Measurements from ENCODE around the gene SYK. TPM values are rescaled to one million over a fixed set of nuclear protein-coding genes. Genes with fewer than 3 reads are reported as not detected.

The SYK gene
- total and polyA plus RNA-seq, 7 experiments from 2014 or later, result 0.26 to 71.6 (median 2.1) TPM

DNA sequence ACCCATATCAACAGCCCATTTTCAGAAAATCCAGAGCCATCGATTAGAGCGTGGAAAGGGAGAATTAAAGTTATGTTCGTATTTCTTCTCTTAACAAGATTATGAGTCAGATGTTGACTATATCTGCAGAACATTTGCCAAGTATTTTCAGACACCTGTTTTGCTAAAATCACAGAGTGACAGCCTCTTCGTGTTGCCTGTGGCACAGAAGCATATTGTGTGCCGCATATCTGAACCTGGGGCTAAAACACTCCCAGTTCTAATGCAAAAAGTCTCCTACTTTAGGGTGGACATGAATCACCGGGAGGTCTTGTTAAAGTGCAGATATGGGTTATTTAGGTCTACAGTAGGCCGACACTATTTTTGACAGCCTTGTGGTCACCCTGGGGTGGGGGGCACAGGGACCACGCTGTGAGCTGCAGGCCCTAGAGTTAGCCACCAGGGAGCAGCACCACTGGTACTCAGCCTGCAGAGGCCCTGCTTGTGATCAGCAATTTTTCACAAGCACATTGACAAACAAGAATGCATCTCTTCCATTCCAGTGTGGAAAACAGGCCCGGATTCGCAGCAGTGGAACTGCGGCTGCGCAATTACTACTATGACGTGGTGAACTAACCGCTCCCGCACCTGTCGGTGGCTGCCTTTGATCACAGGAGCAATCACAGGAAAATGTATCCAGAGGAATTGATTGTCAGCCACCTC is 93.5 kb downstream of the SYK start:
- POLR2A ChIA-PET, result no interaction called here
- no peak overlapping the region for H3K4me3 ChIP-seq (ENCODE audit: low read length)
- no peak overlapping the region for H3K27ac Mint-ChIP-seq
- ATAC-seq (no peak), DNase-seq (no peak)
- no peaks in the 10 kb centered on the region for H3K9me3 ChIP-seq (ENCODE audit: control insufficient read depth in 2 of 3, low read length in 3 of 3)
- no peak overlapping the region for H3K4me3 Mint-ChIP-seq
- no peaks in the 10 kb centered on the region for H3K36me3 ChIP-seq (ENCODE audit: control insufficient read depth in 2 of 3, insufficient read depth in 3 of 3, low read length in 3 of 3)
- no peak overlapping the region for H3K27ac ChIP-seq (ENCODE audit: low read depth, low read length)
- no peaks in the 10 kb centered on the region for H3K4me1 Mint-ChIP-seq
- no peaks in the 10 kb centered on the region for H3K9me3 Mint-ChIP-seq
- no peaks in the 10 kb centered on the region for H3K27me3 ChIP-seq (ENCODE audit: control insufficient read depth in 2 of 2, insufficient read depth in 2 of 2, low read length in 2 of 2)
- no peaks in the 10 kb centered on the region for H3K36me3 Mint-ChIP-seq
- CTCF ChIA-PET, result no interaction called here
- H3K4me1 ChIP-seq (ENCODE audit: control insufficient read depth in 2 of 2, insufficient read depth in 2 of 2, low read length in 2 of 2), result no peaks in the 10 kb centered on the region
- H3K27me3 Mint-ChIP-seq, result peaks cover 0 to 3% (median 1%) of the 10 kb centered on the region in 5 donors
- intact Hi-C loops (cut with micrococcal nuclease), result no loop called here

DNA sequence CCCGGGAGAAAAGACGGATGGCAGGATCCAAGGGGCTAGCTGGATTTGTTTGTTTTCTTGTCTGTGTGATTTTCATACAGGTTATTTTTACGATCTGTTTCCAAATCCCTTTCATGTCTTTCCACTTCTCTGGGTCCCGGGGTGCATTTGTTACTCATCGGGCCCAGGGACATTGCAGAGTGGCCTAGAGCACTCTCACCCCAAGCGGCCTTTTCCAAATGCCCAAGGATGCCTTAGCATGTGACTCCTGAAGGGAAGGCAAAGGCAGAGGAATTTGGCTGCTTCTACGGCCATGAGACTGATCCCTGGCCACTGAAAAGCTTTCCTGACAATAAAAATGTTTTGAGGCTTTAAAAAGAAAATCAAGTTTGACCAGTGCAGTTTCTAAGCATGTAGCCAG is 94.2 kb downstream of the SYK start:
- no peaks in the 10 kb centered on the region for H3K36me3 ChIP-seq (ENCODE audit: control insufficient read depth in 2 of 3, insufficient read depth in 3 of 3, low read length in 3 of 3)
- H3K4me3 ChIP-seq (ENCODE audit: low read length), result no peak overlapping the region
- H3K9me3 ChIP-seq (ENCODE audit: control insufficient read depth in 2 of 3, low read length in 3 of 3), result no peaks in the 10 kb centered on the region
- H3K27ac Mint-ChIP-seq, result no peak overlapping the region
- no peaks in the 10 kb centered on the region for H3K9me3 Mint-ChIP-seq
- H3K36me3 Mint-ChIP-seq, result no peaks in the 10 kb centered on the region
- intact Hi-C loops (cut with micrococcal nuclease), result no loop called here
- no peak for DNase-seq
- ATAC-seq, result no peak
- no peak overlapping the region for H3K27ac ChIP-seq (ENCODE audit: low read depth, low read length)
- ChIA-PET CTCF (no interaction called here), POLR2A (no interaction called here)
- no peak overlapping the region for H3K4me3 Mint-ChIP-seq
- no peaks in the 10 kb centered on the region for H3K4me1 Mint-ChIP-seq
- no peaks in the 10 kb centered on the region for H3K4me1 ChIP-seq (ENCODE audit: control insufficient read depth in 2 of 2, insufficient read depth in 2 of 2, low read length in 2 of 2)
- H3K27me3 ChIP-seq (ENCODE audit: control insufficient read depth in 2 of 2, insufficient read depth in 2 of 2, low read length in 2 of 2), result no peaks in the 10 kb centered on the region
- H3K27me3 Mint-ChIP-seq, result peaks cover 0 to 3% (median 0%) of the 10 kb centered on the region in 5 donors

DNA sequence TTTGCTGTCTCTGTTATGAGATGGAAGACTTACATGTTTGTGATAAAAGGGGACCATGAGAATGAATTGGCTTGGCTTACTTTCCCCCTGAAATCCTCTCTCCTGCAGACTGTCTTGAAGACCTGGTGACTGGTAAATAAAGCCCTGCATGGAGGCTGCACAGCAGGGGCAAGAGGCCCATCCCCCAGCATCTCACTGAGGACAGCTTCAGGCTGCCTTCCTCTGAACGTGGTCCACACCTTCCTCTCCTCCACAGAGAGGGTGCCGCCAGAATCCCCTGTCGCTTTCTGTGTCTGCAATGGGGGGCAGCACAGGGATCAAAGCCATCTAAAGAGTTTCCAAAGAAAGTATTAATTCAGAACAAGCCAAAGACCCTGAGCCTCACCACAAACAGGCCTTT is 94.6 kb downstream of the SYK start:
- intact Hi-C loops (cut with micrococcal nuclease), result no loop called here
- Mint-ChIP-seq H3K4me3 (no peak overlapping the region), H3K9me3 (no peaks in the 10 kb centered on the region), H3K36me3 (no peaks in the 10 kb centered on the region), H3K27ac (no peak overlapping the region), H3K4me1 (no peaks in the 10 kb centered on the region), H3K27me3 (peaks cover 0 to 3% (median 0%) of the 10 kb centered on the region in 5 donors)
- Histone ChIP-seq H3K27ac (ENCODE audit: low read depth, low read length) (no peak overlapping the region), H3K36me3 (ENCODE audit: control insufficient read depth in 2 of 3, insufficient read depth in 3 of 3, low read length in 3 of 3) (no peaks in the 10 kb centered on the region), H3K27me3 (ENCODE audit: control insufficient read depth in 2 of 2, insufficient read depth in 2 of 2, low read length in 2 of 2) (no peaks in the 10 kb centered on the region), H3K4me1 (ENCODE audit: control insufficient read depth in 2 of 2, insufficient read depth in 2 of 2, low read length in 2 of 2) (no peaks in the 10 kb centered on the region), H3K4me3 (ENCODE audit: low read length) (no peak overlapping the region), H3K9me3 (ENCODE audit: control insufficient read depth in 2 of 3, low read length in 3 of 3) (no peaks in the 10 kb centered on the region)
- ATAC-seq, result no peak
- ChIA-PET CTCF (no interaction called here), POLR2A (no interaction called here)
- no peak for DNase-seq

DNA sequence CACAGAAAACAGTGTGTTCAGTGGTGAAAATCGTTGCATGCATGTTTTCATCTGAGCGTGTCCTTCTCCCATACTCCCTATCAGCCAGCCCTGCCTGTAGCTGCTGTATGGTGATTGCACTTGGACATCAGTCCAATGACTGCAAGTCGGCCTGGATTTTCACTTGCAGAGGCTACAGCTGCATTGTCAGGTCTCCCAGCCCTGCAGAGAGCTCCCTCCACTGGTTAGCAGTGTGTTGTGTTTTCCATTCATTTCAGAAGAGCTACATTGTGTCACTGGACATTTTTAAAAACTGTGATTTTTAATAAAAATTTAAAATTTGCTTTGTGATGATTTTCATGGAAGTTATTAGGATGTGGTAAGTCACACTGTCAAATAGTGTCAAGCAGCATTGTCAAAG is 96.6 kb downstream of the SYK start:
- H3K27me3 ChIP-seq (ENCODE audit: control insufficient read depth in 2 of 2, insufficient read depth in 2 of 2, low read length in 2 of 2), result no peaks in the 10 kb centered on the region
- no peak overlapping the region for H3K27ac ChIP-seq (ENCODE audit: low read depth, low read length)
- no peaks in the 10 kb centered on the region for H3K36me3 ChIP-seq (ENCODE audit: control insufficient read depth in 2 of 3, insufficient read depth in 3 of 3, low read length in 3 of 3)
- H3K9me3 ChIP-seq (ENCODE audit: control insufficient read depth in 2 of 3, low read length in 3 of 3), result no peaks in the 10 kb centered on the region
- Mint-ChIP-seq H3K4me3 (no peak overlapping the region), H3K27ac (no peak overlapping the region), H3K9me3 (peaks cover 0 to 4% (median 0%) of the 10 kb centered on the region in 11 donors), H3K27me3 (peaks cover 0 to 3% (median 0%) of the 10 kb centered on the region in 5 donors), H3K4me1 (peaks cover 0 to 2% (median 0%) of the 10 kb centered on the region in 7 donors), H3K36me3 (no peaks in the 10 kb centered on the region)
- H3K4me1 ChIP-seq (ENCODE audit: control insufficient read depth in 2 of 2, insufficient read depth in 2 of 2, low read length in 2 of 2), result no peaks in the 10 kb centered on the region
- DNase-seq (no peak), ATAC-seq (no peak)
- CTCF ChIA-PET, result interaction anchor here (1.2 kb wide), 1 partner anchor 17 kb away, joined by 7 read pairs; no protein-coding TSS in a partner anchor
- intact Hi-C loops (cut with micrococcal nuclease), result no loop called here
- POLR2A ChIA-PET, result no interaction called here
- no peak overlapping the region for H3K4me3 ChIP-seq (ENCODE audit: low read length)

DNA sequence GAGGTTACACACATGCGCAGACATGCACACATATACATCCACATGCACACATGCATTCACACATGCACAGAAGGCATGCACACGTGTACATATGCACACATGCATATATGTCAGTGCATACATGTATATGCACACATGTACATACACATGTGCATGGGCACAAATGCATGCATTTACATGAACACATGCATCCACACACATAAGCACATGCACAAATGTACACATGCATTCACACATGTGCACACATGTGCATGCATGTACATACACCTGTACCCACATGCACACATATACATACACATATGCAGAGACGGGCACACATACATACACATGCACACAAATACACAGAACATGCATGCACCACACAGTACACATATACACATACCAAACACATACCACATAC is 97.7 kb downstream of the SYK start:
- CTCF ChIA-PET, result interaction anchor here (1.0 kb wide), 1 partner anchor 527 kb away, joined by 3 read pairs; no protein-coding TSS in a partner anchor
- Mint-ChIP-seq H3K27me3 (peaks cover 0 to 3% (median 0%) of the 10 kb centered on the region in 5 donors), H3K9me3 (peaks cover 0 to 7% (median 0%) of the 10 kb centered on the region in 11 donors), H3K4me3 (no peak overlapping the region), H3K27ac (no peak overlapping the region), H3K36me3 (no peaks in the 10 kb centered on the region), H3K4me1 (peaks cover 0 to 2% (median 0%) of the 10 kb centered on the region in 7 donors)
- no peaks in the 10 kb centered on the region for H3K9me3 ChIP-seq (ENCODE audit: control insufficient read depth in 2 of 3, low read length in 3 of 3)
- H3K36me3 ChIP-seq (ENCODE audit: control insufficient read depth in 2 of 3, insufficient read depth in 3 of 3, low read length in 3 of 3), result no peaks in the 10 kb centered on the region
- intact Hi-C loops (cut with micrococcal nuclease), result no loop called here
- ATAC-seq (no peak), DNase-seq (no peak)
- H3K4me3 ChIP-seq (ENCODE audit: low read length), result no peak overlapping the region
- no peak overlapping the region for H3K27ac ChIP-seq (ENCODE audit: low read depth, low read length)
- H3K4me1 ChIP-seq (ENCODE audit: control insufficient read depth in 2 of 2, insufficient read depth in 2 of 2, low read length in 2 of 2), result no peaks in the 10 kb centered on the region
- POLR2A ChIA-PET, result no interaction called here
- no peaks in the 10 kb centered on the region for H3K27me3 ChIP-seq (ENCODE audit: control insufficient read depth in 2 of 2, insufficient read depth in 2 of 2, low read length in 2 of 2)

DNA sequence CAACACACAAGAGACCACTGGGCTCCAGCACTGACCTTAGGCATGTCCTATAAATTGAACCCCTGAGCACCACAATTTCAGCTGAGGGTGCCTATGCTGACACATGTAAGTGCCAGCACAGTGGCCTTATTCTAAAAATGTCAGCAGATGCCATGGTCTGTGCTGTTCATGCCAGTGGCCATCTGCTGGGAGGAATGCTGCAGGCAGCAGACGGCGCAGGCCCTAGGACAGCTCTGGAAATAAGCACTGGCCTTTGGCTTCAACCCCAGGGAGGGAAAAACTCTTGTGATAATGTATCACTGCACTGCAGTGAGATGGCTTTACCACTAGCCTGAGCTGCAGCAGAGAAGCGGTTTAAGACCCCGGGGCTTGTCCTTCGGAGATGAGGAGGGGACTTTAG is 98.5 kb downstream of the SYK start:
- H3K27me3 Mint-ChIP-seq, result peaks cover 0 to 3% (median 0%) of the 10 kb centered on the region in 5 donors
- CTCF ChIA-PET, result no interaction called here
- H3K36me3 ChIP-seq (ENCODE audit: control insufficient read depth in 2 of 3, insufficient read depth in 3 of 3, low read length in 3 of 3), result no peaks in the 10 kb centered on the region
- no peak overlapping the region for H3K4me3 ChIP-seq (ENCODE audit: low read length)
- peaks cover 0 to 2% (median 0%) of the 10 kb centered on the region in 7 donors for H3K4me1 Mint-ChIP-seq
- POLR2A ChIA-PET, result no interaction called here
- H3K4me1 ChIP-seq (ENCODE audit: control insufficient read depth in 2 of 2, insufficient read depth in 2 of 2, low read length in 2 of 2), result no peaks in the 10 kb centered on the region
- H3K9me3 ChIP-seq (ENCODE audit: control insufficient read depth in 2 of 3, low read length in 3 of 3), result no peaks in the 10 kb centered on the region
- no peaks in the 10 kb centered on the region for H3K27me3 ChIP-seq (ENCODE audit: control insufficient read depth in 2 of 2, insufficient read depth in 2 of 2, low read length in 2 of 2)
- no peak for ATAC-seq
- DNase-seq, result no peak
- H3K4me3 Mint-ChIP-seq, result no peak overlapping the region
- H3K27ac ChIP-seq (ENCODE audit: low read depth, low read length), result no peak overlapping the region
- H3K9me3 Mint-ChIP-seq, result peaks cover 0 to 7% (median 0%) of the 10 kb centered on the region in 11 donors
- intact Hi-C loops (cut with micrococcal nuclease), result no loop called here
- no peak overlapping the region for H3K27ac Mint-ChIP-seq
- no peaks in the 10 kb centered on the region for H3K36me3 Mint-ChIP-seq

DNA sequence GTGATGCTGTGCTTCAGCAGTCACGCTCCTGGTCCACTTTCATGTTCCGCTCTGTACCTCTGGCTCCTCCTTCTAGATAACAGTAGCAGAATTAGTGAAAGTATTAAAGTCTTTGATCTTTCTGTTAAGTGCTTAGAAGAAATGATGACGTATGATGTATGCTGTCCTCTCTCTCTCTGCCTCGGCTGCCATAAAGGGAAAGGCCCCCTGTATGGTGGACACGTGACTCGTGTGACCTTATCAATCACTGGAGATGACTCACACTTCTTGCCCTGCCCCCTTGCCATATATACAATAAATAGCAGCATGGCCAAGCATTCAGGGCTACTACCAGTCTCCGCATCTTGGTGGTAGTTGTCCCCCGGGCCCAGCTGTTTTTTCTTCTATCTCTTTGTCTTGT is 100.3 kb downstream of the SYK start:
- Mint-ChIP-seq H3K4me3 (no peak overlapping the region), H3K27ac (no peak overlapping the region), H3K27me3 (peaks cover 0 to 3% (median 0%) of the 10 kb centered on the region in 5 donors), H3K4me1 (peaks cover 0 to 2% (median 0%) of the 10 kb centered on the region in 7 donors), H3K9me3 (peaks cover 0 to 7% (median 0%) of the 10 kb centered on the region in 11 donors), H3K36me3 (no peaks in the 10 kb centered on the region)
- POLR2A ChIA-PET, result no interaction called here
- no peaks in the 10 kb centered on the region for H3K4me1 ChIP-seq (ENCODE audit: control insufficient read depth in 2 of 2, insufficient read depth in 2 of 2, low read length in 2 of 2)
- H3K36me3 ChIP-seq (ENCODE audit: control insufficient read depth in 2 of 3, insufficient read depth in 3 of 3, low read length in 3 of 3), result no peaks in the 10 kb centered on the region
- no peak overlapping the region for H3K27ac ChIP-seq (ENCODE audit: low read depth, low read length)
- CTCF ChIA-PET, result no interaction called here
- ATAC-seq (no peak), DNase-seq (no peak)
- intact Hi-C loops (cut with micrococcal nuclease), result no loop called here
- H3K9me3 ChIP-seq (ENCODE audit: control insufficient read depth in 2 of 3, low read length in 3 of 3), result no peaks in the 10 kb centered on the region
- no peaks in the 10 kb centered on the region for H3K27me3 ChIP-seq (ENCODE audit: control insufficient read depth in 2 of 2, insufficient read depth in 2 of 2, low read length in 2 of 2)
- H3K4me3 ChIP-seq (ENCODE audit: low read length), result no peak overlapping the region

All from naive thymus-derived CD4-positive, alpha-beta T cell (primary cell).